Stimulated activated CD4-positive, alpha-beta T cell treated with anti-CD3 and anti-CD28 coated beads, TNF-alpha, amount 100 ng/mL, for 1 hour (primary cell): Measurements from ENCODE around the gene CDK5RAP2.

Experiments used
- DNase-seq, 3 donors: peaks; one replicate each; pipeline ENCODE4 v3.0.0-alpha.2; 2020; ENCODE audit warnings: low read depth in 3 of 3, low spot score in 1 of 3

Gene CDK5RAP2

GRCh38 chr9:120405134-120405533 lies 174.8 kb downstream of the CDK5RAP2 start:
- no peak for DNase-seq

GRCh38 chr9:120403543-120403856 lies 176.5 kb downstream of the CDK5RAP2 start:
- no peak for DNase-seq

GRCh38 chr9:120402741-120403542 lies 177.0 kb downstream of the CDK5RAP2 start:
- DNase-seq, result no peak

DNA sequence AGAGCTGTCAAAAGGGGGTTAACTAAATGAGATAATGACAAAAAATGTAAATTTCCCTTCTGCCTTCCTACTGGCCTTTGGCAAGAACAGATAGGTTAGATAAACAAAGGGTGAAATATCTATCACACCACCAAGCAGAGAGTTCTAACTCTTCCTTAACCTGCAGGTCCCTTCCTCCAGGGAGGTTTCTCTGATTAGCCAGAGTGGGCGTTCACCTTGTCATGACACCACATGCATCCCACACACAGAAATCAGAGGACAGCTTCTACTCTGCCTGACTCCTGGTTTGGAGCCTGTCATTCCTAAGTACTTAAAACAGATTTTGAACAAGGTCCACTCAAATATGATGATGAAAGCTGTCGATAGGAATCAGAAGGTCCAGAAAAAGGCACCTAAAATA lies 180.0 kb downstream of the CDK5RAP2 start:
- no peak for DNase-seq

DNA sequence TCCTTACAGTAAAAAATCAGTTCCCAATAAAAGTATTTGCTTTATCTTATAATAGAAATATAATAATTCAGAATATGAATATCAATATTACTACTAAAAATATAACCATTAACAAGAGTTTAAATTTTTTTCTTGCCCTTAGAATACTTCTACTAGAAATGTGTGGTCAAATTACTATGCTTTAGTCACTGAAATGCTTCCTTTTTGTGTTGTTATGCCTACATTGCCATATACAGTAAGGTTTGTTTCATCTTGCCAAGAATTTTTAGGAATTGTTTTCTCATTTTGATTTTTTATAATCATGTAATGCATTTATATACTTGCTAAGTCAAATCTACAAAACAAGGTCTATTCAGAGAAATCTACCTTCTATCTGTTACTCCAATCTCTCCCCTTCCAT lies 181.7 kb downstream of the CDK5RAP2 start:
- no peak for DNase-seq

- no peak for DNase-seq
Observed at GRCh38 chr9:120397453-120397852, 182.5 kb downstream of the CDK5RAP2 start.

DNA sequence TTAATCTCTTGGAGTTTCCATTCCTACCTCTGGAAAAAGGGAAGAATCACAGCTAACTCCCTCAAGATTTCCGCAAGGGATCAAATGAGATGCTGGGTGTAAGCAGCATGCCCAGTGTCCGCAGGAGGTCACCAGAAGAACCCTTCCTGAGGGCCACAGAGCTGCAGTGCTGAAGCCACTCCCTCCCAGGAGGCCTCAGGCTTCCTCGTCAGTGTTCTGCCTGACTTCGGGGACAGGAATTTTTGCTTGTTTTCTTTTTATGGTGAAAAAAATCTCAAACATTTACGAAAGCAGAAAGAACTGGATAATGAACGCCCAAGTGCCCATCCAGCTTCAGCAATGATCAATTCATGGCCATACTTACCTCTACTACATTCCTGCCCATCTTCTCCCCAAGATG lies 183.0 kb downstream of the CDK5RAP2 start:
- DNase-seq, result no peak

GRCh38 chr9:120396418-120396817 lies 183.5 kb downstream of the CDK5RAP2 start:
- no peak for DNase-seq

DNA sequence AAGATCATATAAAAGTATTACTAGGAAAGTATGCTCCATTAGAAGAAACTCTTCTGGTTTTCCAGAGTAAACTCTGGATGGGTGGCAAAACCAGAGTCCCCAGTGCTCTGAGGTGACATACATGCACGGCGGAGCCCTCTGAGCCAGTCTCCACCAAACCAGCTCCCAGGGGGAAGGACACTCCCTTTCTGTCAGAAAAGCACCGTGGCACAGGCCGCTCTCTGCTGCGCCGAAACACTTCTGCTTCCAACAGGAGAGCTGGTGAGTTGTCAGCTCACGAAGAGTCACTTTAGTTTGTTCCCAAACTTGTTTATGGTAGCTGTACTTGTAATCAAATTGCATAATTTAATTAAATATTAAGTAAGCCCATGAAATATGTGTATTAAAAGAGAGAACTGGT lies 184.6 kb downstream of the CDK5RAP2 start:
- no peak for DNase-seq

DNA sequence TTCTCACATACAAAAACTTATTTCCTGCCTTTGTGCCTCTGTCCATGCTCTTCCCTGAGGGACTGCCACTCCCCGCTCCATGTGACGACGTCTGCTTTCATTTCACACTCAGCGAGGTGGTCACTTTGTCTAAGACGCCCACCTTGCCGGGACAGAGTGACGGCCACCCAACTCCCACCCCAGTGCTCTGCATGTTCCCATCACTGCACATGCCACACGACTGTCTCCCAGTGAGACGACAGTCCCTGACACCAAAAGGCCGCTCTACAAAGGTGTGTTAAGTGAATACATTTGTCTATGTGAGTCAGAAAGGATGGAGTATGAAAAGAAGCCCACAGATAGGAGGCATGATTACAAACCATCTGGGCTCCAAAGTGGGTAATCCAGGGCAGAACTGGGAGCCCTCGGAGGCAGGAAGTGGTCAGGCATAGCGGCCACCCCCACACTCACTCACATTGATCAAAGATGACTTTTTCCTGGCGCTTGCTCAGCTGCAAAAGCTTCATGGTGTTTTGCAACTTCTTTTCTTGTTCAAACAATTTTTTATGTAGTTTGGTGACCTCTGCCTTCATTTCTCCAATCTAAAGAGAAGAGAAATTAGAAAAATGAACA lies 185.8 kb downstream of the CDK5RAP2 start:
- no peak for DNase-seq

- DNase-seq, result no peak
Observed at GRCh38 chr9:120393386-120394057, 186.4 kb downstream of the CDK5RAP2 start.

- no peak for DNase-seq
Observed at GRCh38 chr9:120392711-120393110, 187.3 kb downstream of the CDK5RAP2 start.

- DNase-seq, result no peak
Observed at GRCh38 chr9:120392245-120392644, 187.7 kb downstream of the CDK5RAP2 start.

DNA sequence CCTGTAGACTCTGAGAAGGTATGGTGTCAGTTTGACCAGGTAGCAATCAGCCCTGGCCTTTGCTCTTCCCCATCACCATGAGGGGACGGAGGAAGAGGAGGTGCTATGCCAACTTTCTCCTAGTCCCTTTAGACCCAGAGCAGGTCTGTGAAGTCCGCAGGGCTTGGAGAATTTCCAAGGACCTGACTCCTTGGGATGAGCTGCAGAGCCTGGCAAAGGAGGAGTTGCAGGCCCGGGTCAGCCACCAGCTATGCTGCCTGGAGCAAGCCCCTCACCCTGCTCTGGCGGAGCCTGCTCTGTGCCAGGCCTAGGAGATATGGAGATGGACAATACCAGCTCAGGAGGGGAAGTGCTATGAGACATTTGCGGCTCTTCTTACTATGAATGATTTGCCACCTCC lies 188.3 kb downstream of the CDK5RAP2 start:
- no peak for DNase-seq

DNA sequence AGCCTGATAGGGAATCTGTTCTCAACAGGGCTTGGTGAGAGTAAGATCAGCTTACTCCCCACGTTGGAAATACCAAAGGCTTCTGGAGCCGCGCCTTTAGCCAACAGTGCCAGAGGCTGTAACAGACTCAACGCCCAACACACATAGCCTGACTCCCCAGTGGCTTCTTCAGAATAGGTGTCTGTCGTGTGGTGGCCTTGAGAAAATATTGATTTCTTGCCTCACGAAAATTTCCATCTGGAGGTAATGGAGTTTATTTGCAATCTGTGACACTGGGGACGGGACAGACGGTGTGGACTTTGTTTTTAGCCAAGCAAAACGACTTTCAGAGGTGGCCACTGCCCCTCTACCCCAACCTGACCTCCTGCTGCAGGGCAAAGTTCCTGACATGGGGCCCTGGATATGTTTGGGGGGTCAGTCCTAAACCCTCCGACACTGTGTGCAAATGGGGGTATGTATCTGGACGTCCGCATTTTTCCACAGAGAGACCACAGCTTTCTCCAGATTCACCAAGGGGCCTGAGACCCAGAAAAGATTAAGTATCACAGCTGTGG lies 189.3 kb downstream of the CDK5RAP2 start:
- DNase-seq, result no peak

GRCh38 chr9:120389867-120390266 lies 190.1 kb downstream of the CDK5RAP2 start:
- DNase-seq, result no peak

- DNase-seq, result no peak
Observed at GRCh38 chr9:120389300-120389699, 190.7 kb downstream of the CDK5RAP2 start.

DNA sequence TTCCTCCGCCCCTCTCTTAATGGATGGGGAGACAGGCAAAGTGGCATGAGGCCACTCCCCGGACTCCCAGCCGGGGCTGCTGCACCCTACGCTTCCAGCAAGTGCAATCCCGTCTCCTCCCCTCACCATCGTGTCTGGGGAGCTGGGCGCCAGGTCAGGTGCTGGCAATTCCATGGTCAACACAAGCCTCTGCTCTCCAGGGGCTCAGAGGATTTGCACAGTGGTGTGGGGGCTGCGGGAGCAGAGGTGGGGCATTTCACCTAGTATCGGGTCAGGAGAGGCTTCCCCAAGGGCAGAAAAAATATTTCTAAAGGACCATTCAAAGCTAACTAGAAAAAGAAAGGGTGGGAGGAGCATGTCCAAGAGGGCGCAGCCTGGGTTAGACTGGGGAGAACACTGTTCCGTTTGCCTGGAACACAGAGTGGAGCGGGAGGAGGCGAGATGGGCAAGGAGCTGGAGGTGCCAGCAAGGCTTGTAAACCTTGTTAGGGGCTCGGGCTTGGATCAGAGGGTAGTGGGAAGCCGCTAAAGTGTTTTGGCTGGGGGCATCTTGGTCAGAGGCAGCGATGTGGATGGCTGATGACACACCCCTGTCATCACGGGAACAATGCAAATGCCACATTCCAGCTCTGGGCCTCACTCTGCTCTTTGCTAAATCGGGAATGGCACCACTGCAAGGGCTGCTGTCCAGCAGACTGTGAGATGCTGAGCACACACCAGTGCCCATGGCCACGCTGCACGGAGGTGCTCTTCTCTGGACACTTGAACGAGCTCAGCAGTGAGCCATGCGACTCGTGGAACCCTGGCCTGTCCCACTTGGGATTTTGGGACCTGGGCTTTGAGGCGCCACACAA lies 191.7 kb downstream of the CDK5RAP2 start:
- DNase-seq, result no peak

GRCh38 chr9:120387257-120388002 lies 192.5 kb downstream of the CDK5RAP2 start:
- no peak for DNase-seq

GRCh38 chr9:120386390-120387131 lies 193.4 kb downstream of the CDK5RAP2 start:
- no peak for DNase-seq
